GM23248 (cell line): ENCODE measurements around the gene LGI2.

ENCODE experiments used
- EZH2 ChIP-seq: fragments of 200-600 bp; sonication (generic); IDR thresholded peaks from 2 replicates; pipeline ENCODE4 v1.6.1; 2018; ENCODE audit warnings: antibody characterized with exemption, mild to moderate bottlenecking; ENCODE audit not compliant: insufficient read depth, poor library complexity, severe bottlenecking
- EZH2phosphoT487 ChIP-seq: fragments of 200-600 bp; sonication (generic); IDR thresholded peaks from 2 replicates; pipeline ENCODE4 v1.6.1; 2018; ENCODE audit warnings: antibody characterized with exemption, moderate library complexity, mild to moderate bottlenecking, low read depth; ENCODE audit not compliant: insufficient read depth

DNA sequence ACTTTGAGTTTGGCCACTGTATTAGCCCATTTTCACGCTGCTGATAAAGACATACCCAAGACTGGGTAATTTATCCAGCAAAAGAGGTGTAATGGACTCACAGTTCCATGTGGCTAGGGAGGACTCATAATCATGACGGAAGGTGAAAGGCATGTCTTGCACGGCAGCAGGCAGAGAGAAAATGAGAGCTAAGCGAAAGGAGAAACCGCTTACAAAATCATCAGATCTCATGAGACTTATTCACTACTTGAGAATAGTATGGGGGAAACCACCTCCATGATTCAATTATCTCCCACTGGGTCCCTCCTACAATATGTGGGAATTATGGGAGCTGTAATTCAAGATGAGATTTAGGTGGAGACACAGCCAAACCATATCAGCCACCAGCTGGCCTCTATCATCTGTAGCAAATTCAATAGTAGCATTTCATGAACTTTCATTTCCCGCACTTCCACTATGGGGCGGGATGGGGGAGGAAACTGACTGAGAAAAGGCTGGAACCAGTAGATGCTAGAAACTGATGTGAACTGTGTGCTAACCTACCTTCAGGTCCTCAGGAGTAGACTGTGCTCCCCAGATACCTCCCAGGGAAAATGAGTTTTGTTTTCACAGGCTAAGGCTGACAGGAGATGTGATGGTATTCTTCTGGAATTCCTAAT is 35.3 kb upstream of the LGI2 start:
- no peak for TF ChIP-seq EZH2
- TF ChIP-seq EZH2phosphoT487 = no peak
